Activated T-helper 1 cell treated with anti-CD3 and anti-CD28 coated beads, Interleukin-2, amount 50 U/mL, for 16 hours (primary cell): ENCODE results near the gene ZRANB1.

ENCODE experiments used
- DNase-seq, 2 donors: peaks; one replicate each; pipeline ENCODE4 v3.0.0-alpha.2; 2020; ENCODE audit warnings: low read depth in 1 of 2, low spot score in 1 of 2

ZRANB1 gene

DNA sequence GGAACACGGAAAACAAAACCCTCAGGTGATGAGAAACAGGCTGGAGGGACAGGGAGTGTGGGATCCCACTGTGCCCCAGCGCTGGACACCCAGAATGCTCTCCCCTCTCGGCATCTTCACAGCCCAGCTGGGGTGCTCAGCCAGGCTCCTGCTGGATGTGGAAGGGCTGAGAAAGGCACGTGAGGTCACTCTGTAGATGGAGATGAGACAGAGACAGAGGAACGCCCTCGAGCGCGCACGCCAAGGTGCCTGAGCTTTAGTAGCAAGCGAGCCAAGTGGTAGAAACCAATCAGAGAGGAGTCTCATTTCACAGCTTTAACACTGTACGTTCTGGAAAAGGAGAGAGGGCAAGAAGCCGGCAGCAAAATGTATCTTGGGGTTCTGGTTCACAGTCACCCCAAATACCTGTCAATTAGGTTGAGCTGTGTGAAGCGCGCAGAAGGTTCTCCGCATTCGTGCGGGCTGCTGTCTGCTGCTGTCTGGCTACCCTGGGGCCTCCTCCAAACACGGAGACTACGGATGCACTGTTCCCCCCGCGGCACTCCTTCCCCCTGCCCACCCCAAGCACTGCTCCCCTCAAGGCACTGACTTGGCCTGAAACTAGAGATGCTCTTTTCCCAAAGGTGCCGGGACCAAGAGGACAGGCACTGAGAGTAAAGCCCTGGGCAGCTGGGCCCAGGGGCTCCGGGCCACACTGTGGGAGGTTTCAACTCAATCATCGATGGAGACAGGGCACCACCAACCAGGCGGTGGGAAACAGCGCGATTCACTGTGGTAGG lies 91.4 kb downstream of the ZRANB1 start:
- no peak for DNase-seq

DNA sequence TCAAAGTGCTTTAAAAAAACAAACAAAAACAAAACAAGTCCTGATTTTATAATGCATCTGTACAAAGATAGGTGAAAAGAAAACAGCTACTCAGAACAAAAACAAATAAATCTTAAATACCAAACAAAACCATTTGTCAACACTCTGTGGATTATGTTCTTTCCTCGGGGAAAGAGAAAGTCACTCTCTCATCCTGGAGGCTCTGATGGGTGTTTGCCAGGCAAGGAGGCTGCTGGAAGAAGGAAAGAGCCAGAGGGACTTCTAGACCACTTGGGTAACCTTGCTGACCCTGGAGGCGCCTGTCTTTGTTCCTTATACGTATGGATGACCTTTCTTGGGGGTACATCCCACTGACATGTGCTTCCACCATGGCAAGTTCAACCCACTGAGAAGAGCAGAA lies 92.8 kb downstream of the ZRANB1 start:
- DNase-seq = no peak

DNA sequence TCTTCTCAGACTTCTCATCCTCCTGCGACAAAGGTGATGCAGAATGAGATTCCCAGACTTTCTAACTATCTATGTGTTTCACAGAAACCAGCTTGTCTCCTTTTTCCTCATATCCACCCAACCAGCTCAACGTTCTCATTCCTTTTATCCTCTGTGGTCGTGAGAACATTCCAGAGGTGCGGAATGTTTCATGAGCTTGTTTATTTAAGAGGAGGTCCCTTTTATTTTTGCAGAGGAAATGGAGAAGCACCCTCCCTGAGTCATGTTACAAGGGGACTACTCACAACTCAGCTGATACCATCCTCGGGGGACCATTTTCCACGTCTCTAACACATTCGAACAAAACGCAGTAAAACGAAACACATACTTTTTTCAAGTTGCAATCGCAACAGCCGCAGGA lies 93.2 kb downstream of the ZRANB1 start:
- DNase-seq = no peak

DNA sequence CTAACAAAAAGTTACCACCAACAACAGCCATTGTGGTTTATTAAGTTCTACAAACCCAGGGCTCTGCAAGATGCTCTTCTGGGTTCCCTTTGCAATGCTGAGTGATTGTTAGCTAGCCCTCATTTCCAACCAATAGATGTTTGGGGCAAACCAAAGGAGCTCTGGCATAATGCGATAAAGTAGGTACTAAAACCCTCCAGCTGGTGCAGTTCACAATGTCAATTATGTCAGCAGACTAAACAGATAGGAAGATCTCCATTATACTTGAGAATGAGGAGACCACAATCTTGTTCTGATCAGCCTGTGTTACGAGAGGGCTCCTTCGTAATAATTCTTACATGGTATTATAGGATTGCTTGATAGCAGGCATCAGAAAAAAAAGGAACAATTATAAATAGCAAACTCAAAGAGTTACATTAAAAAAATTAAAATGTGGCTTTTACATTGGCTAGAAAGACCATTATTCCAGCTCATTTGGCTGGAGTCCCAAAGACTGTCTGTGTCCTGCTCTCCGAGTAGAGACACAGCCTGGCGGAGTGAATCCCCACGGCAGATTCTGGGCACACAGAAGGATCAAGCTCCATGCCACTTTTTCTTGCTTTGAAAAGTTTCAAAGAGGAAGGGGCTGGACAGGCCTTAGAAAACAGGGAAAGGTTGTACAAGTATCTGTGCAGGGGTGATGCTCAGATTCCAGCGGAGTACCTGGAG lies 93.8 kb downstream of the ZRANB1 start:
- DNase-seq = no peak

DNA sequence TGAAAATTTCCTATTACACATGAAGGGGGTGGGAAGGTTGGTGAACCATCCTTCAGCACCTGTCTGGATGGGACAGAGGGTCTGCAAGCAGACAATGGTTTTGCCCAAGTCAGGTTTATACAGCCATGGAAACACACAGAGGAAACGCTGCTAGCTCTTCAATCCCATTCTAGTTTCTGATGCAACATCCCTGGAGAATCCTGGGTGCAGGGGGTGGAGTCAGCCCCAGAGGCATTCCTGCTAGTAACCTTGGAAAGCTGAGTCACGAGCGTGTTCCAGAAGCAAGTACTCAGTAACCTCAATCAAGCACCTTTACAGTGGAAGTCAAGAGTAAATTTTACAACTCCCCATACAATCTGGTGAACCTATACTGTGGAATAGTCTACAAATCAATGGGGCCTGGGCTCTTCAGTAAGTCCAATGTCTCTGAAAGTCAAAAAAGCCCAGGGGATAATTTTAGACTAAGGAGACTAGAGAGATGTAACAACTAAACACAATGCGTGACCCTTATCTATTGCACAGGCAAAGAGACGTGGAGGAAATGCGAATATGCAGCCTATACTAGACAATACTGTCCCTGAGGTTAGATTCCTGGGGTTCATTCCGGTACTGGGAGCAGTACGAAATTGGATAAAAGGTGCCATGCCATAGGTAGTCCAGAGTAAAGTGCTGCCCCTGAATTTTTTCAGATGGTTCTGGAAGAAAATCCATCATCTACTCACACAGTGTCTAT lies 95.4 kb downstream of the ZRANB1 start:
- DNase-seq = no peak
